Stimulated activated CD8-positive, alpha-beta memory T cell treated with anti-CD3 and anti-CD28 coated beads, Interleukin-2, amount 100 ng/mL, for 48 hours (primary cell): ENCODE data around the gene BTAF1.
"Not testable (repeated sequence)": the region's sequence is repeated elsewhere in the genome, so short reads cannot be mapped to it uniquely, and the experiment has no call there.

Experiments used
- DNase-seq, 2 donors: peaks; one replicate each; pipeline ENCODE4 v3.0.0-alpha.2; 2020; ENCODE audit warnings: low read depth in 2 of 2

The BTAF1 gene

DNA sequence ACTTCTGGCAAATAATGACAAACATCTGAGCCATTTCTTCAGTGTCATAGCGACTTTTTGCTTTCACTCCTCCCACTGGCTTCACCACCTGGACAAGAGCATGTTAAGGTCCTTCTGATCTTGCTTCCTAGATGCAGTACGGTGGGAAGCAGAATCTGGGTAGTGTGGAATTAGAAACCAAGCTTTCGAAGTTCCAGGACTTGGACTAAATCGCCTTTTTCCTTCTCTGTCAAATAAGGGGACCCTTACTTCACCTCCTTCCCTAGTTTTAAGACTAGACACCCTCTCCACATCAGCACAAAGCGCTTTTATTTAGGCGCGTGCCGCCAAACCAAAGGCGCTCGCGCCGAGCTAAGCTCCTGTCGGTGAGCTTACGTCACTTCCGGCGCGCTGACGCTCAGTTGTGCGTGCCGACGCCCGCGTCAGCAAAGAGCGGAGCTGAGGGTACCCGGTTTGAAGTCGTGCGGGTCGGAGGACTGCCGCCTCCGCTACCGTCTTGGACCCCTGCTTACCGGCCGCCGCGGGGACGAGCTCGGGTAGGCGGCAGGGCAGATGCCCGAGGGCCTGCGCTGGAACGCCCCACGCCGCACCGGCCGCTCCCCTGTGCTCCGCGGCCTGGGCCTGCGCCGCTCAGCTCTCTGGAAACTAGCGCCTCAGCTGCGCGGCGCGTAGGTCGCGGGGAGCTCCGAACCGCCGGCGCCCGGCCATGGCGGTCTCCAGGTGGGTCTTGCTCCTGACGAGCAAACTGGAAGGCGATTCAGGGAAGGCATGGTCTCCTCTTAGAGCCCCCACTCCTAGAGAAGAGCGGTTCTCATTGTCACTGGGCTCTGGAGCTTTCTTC, at the start of gene BTAF1:
Gene BTAF1 (plus strand): TSS at position 400 of the 841 bp plus-strand sequence. CDS start 307 bp downstream, at position 707.
- DNase-seq: peak; percentile 81 to 87

- DNase-seq: no peak
Measured at GRCh38 chr10:91875156-91875555, 48.4 kb upstream of the BTAF1 start.

DNA sequence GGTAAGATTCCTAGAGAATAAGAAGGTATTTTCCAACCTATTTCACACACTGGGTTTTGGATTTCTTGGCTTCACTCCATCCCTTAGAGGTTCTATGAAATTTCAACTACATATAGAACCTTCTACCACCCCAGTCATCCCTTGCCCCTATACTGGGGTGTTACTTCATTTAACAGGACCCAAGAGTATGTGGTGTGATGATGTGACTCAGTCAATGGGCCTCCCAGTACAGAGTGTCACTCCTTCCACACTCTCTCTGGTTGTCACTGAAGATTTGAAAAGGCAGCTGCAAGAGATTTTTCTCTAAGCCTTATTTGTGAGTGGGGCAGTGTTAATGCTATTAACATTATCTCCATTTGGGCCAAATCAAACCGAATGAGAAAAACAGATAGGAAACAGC, 47.8 kb upstream of the BTAF1 start:
- DNase-seq: no peak

DNA sequence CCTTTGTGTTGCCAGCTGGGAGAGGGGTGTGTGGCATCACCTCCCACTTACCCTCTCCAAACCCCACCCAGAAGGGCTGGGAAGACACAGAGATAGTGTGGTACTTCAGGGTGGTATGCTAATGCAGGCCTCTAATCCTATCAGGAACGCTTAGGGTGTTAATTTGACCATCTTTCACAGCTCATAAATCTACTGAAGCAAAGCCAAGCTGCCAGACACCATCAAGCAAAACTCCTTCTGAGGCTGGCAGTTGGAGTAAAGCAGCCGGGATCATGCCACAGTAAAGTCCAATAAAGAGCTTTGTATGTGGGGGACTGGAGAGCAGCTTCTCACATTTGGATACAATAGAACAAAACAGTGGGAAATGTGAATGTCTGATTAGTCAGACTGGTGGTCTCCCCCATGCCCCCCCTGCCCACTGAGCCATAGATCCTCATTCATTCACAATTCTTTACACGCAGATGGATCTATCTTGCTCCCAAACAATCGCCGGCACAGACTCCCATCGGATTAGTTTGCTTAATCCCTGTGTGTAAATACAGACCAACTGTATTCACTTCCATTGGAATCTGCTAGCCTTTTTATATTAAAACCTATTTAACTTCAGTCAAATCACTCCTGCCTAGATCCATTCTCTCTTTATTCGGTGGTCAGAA, 43.9 kb upstream of the BTAF1 start:
- DNase-seq: no peak

DNA sequence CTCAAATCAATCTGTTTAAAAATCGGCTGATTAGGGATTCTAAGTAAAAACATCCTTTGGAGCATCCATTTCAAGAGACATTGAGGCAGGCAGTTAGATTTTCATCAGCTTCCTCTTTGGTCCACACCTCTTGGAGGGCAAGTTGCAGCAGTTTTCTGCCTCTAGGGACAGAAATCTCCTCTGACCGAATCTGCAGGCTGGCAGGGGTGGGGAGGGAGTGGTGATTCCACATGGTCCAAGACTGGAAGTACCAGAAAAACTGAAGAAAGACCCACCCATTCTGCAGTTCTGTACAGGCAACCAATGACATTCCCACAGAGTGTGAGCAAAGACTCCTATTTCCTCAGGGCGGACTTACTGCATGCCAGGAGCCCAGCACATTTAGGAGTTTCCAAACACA, 43.3 kb upstream of the BTAF1 start:
- DNase-seq: no peak

DNA sequence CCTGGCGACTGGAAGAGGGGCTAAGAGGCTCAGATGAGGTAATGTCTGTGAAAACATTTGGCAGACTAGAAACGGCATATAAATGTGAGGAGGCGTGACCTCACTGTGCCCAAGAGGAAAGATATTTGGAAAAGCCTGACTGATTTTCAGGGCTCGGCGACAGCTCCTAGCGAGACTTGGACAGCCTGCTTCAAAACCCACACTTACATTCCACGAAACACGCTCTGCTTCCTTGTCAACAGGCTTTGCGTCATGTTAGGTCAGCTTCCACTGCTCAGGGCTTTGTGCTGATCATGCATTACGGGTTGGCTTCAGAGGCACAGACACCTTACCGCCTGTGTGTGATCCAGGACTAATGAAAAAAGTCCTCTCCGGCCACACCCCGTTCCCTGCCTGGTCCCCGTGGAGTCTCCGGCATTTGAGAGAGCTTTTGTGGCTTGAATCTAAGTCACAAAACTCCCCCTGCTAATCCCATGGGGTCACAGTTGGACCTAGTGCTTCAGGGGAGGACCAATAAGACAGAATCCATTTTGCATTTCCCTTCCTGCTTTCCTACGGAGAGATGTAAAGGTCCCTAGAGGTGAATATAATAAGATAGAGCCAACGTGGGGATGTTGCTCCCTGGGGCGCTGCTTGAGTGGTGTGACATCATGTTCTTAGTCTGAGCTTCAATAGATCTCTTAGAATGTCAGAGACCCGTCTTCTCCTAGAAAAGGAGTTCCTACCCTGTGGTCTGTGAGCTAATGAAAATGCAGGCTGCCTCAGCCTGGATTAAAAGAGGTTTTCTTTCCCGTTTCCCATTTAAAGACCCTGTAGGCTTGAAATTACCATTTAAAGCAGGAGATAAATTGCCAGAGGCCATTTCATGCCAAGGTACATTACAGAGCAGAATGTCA, 39.8 kb upstream of the BTAF1 start:
- DNase-seq: no peak

DNA sequence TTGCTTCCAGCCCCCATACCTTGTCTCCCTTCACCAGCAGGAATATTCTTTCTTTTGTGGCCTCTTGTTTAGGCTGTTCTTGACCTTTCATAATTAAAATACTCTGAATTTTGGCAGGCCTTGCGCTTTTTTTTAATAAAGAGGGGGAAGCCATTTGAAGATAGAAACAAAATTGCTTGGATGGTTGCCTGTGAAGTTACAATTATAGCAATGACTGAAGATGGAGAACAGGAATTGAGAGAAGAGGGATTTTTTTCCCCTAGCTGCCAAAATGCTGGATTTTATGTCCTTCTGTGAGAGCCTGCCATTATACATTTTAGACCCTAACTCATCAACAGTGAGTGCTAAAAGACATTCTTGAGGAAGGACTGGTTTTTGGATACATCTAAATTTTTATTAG, 39.0 kb upstream of the BTAF1 start:
- DNase-seq: no peak

- no peak for DNase-seq
Measured at GRCh38 chr10:91885362-91886079, 38.0 kb upstream of the BTAF1 start.

DNA sequence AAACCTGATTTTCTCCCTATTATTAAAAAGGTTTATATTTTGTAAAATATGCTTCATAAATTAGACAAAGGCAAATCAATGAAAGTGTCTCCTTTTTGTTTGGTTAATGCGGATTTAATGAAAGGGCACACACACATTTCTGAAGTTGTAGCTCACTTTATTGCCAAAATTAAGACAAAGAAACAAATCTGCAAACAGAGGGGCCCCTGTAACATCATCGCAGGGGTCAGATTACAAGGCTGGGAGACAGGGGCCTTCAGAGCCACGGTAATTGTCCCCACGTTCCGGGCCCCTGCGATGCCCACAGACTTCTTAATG, 36.7 kb upstream of the BTAF1 start:
- DNase-seq: no peak

- no peak for DNase-seq
Measured at GRCh38 chr10:91887272-91888076, 36.1 kb upstream of the BTAF1 start.

- no peak for DNase-seq
Measured at GRCh38 chr10:91891125-91892001, 32.2 kb upstream of the BTAF1 start.

- no peak for DNase-seq
Measured at GRCh38 chr10:91893051-91893450, 30.5 kb upstream of the BTAF1 start.

DNA sequence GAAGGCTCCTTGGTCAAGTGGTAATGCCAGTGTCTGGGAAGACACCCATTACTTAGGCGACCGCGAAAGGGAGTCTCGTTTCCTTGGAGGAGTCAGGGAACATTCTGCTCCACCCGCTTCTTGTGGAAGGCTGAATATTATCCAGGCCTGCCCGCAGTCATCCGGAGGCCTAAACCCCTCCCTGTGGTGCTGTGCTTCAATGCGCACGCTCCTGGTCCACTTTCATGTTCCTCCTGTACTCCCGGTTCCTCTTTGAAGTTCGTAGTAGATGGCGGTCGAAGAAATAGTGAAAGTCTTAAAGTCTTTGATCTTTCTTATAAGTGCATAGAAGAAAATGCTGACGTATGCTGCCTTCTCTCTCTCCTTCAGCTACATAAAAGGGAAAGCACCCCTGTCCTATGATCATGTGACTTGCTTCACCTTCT, 29.3 kb upstream of the BTAF1 start:
- DNase-seq: not testable (repeated sequence)

DNA sequence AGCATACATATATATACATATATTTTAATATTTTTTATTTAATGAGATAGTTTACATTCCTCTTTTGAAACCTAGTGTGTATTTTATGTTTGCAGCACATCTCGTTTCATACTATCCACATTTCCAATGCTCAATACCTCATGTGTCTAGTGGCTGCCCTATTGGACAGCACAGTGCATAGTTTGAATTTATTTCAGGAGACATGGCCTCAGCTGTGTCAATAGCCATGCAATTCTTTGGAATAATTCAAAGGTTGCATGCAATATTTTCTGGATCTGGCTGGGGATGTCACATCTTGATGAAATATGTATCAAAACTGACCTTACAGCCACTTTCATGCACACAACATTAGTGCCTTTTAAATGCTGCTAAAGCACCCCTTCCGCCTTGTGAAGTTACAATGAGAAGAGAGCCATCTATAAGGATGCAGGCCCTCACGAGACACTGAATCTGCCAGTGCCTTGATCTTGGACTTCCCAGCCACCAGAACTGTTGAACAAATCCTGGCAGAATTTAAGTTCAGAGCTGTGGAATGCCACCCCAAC, 27.3 kb upstream of the BTAF1 start:
- no peak for DNase-seq

DNA sequence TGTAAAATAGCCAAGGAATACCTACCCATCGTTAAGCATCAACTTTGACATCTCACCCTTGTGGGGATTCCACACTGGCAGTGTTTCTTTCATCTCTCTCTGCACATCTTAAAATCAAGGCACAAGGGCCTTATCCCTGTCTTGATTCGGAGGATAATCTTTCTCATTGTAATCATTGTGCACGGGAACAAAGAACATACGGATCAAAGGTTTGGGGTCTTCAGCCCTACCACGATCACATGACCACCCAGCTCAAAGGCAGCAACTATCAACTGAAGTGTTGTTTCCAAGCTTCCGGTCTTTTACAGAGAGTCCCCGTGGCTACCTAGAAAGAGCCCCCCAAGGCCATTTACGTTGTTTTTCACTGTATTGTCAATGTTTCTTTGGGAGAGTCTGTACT, 26.1 kb upstream of the BTAF1 start:
- no peak for DNase-seq

- DNase-seq: peak in 1 of 2 donors; percentile 32
Measured at GRCh38 chr10:91901784-91902677, 21.5 kb upstream of the BTAF1 start.

GRCh38 chr10:91907033-91907594, 16.5 kb upstream of the BTAF1 start:
- no peak for DNase-seq

DNA sequence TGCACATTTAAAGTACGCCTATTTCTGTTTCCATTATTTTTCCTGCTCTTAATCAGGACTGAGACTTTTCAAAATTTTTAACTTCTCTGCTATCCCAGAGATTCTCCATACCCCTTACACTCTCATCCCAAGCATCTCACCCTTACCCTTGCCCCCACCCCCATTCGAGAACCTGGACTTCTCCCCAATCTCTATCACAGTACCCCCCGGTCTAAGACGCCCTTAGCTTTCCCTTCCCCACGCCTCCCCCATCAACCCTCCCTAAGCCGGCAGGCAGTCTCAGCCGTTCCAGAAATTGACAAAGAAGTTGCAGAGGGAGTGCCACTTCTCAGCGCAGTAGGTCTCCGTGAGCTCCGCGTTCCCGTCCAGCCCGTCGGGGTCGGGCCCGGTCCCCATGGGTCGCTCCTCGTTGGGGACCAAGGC, 15.6 kb upstream of the BTAF1 start:
- no peak for DNase-seq
